Measurements from ENCODE around the gene SET. TPM values are rescaled to one million over a fixed set of nuclear protein-coding genes. Genes with fewer than 3 reads are reported as not detected.
A peak's percentile ranks its signal among the peaks of the same experiment; 100 is the strongest.

Gene SET
- polyA plus RNA-seq (2011; rRNA removed) (51.6 and 130 TPM in 2 replicates), polyA minus RNA-seq (2011; rRNA and poly(A)+ RNA removed) (55.0 and 55.1 TPM in 2 replicates)

- POLR2A ChIA-PET: no interaction called here
- no peaks in the 10 kb centered on the region for H3K27me3 ChIP-seq (ENCODE audit: control insufficient read depth, insufficient read depth, low read length)
- peak within 1 kb of the TSS; percentile 90 for H3K4me3 ChIP-seq (ENCODE audit: low read depth, low read length)
- no peak for TF ChIP-seq CTCF (IDR thresholded peaks at IDR 0.05; ENCODE audit: insufficient read depth, low read depth, low read length)
- CTCF ChIA-PET: interaction anchor here (0.9 to 6.3 kb wide), 3 partner anchors 12 to 53 kb away, joined by 3 to 41 read pairs (median 3); partner anchors contain the start of gene PKN3
- DNase-seq (ENCODE audit: low read depth): peak; percentile 62
- peaks cover 3% of the 10 kb centered on the region for H3K36me3 ChIP-seq (ENCODE audit: control insufficient read depth, insufficient read depth, low read length)
These were observed at the start of gene SET for GRCh38 chr9:128688501-128689292. TSS of gene SET (plus strand) at chr9:128689222. CDS start at chr9:128689583, 361 bp downstream.

GRCh38 chr9:128640603-128641002 lies 48.4 kb upstream of the SET start:
- ChIA-PET CTCF (interaction anchor here (0.6 kb wide), 1 partner anchor 12 kb away, joined by 3 read pairs; no protein-coding TSS in a partner anchor), POLR2A (no interaction called here)
- TF ChIP-seq CTCF (IDR thresholded peaks at IDR 0.05; ENCODE audit: insufficient read depth, low read depth, low read length): no peak
- DNase-seq (ENCODE audit: low read depth): no peak
- Histone ChIP-seq H3K36me3 (ENCODE audit: control insufficient read depth, insufficient read depth, low read length) (peaks cover 5% of the 10 kb centered on the region; the same call in 1 of the 2 replicates), H3K4me3 (ENCODE audit: low read depth, low read length) (no peak overlapping the region), H3K27me3 (ENCODE audit: control insufficient read depth, insufficient read depth, low read length) (no peaks in the 10 kb centered on the region)

GRCh38 chr9:128642675-128643245 lies 46.3 kb upstream of the SET start:
- Histone ChIP-seq H3K4me3 (ENCODE audit: low read depth, low read length) (no peak overlapping the region), H3K27me3 (ENCODE audit: control insufficient read depth, insufficient read depth, low read length) (no peaks in the 10 kb centered on the region), H3K36me3 (ENCODE audit: control insufficient read depth, insufficient read depth, low read length) (peaks cover 1% of the 10 kb centered on the region; the same call in 1 of the 2 replicates)
- CTCF ChIA-PET: no interaction called here
- no peak for DNase-seq (ENCODE audit: low read depth)
- POLR2A ChIA-PET: interaction anchor here (0.5 kb wide), 1 partner anchor 27 kb away, joined by 3 read pairs; no protein-coding TSS in a partner anchor
- TF ChIP-seq CTCF (IDR thresholded peaks at IDR 0.05; ENCODE audit: insufficient read depth, low read depth, low read length): no peak

GRCh38 chr9:128643519-128644300 lies 45.3 kb upstream of the SET start:
- H3K36me3 ChIP-seq (ENCODE audit: control insufficient read depth, insufficient read depth, low read length): peaks cover 1% of the 10 kb centered on the region; the same call in 1 of the 2 replicates
- no peaks in the 10 kb centered on the region for H3K27me3 ChIP-seq (ENCODE audit: control insufficient read depth, insufficient read depth, low read length)
- TF ChIP-seq CTCF (IDR thresholded peaks at IDR 0.05; ENCODE audit: insufficient read depth, low read depth, low read length): no peak
- no peak overlapping the region for H3K4me3 ChIP-seq (ENCODE audit: low read depth, low read length)
- CTCF ChIA-PET: interaction anchor here (1.7 kb wide), 1 partner anchor 8 kb away, joined by 8 read pairs; no protein-coding TSS in a partner anchor
- POLR2A ChIA-PET: no interaction called here
- no peak for DNase-seq (ENCODE audit: low read depth)

Data from BJ (cell line).